Activated naive CD4-positive, alpha-beta T cell treated with anti-CD3 and anti-CD28 coated beads, Interleukin-2, amount 50 U/mL, for 24 hours (primary cell): ENCODE measurements around the gene ELP4.
"Not testable (repeated sequence)": the region's sequence is repeated elsewhere in the genome, so short reads cannot be mapped to it uniquely, and the experiment has no call there.

Experiments
- H3K27ac Mint-ChIP-seq: one replicate; pipeline ENCODE4 v1.8.0; 2021; ENCODE audit warnings: mild to moderate bottlenecking, mixed read lengths
- H3K27me3 Mint-ChIP-seq: one replicate; pipeline ENCODE4 v1.8.0; 2021; ENCODE audit warnings: mixed read lengths
- H3K36me3 Mint-ChIP-seq: one replicate; pipeline ENCODE4 v1.8.0; 2021; ENCODE audit warnings: mixed read lengths
- H3K4me1 Mint-ChIP-seq: one replicate; pipeline ENCODE4 v1.8.0; 2021; ENCODE audit warnings: mixed read lengths
- H3K4me3 Mint-ChIP-seq: one replicate; pipeline ENCODE4 v1.8.0; 2021; ENCODE audit warnings: mild to moderate bottlenecking, mixed read lengths
- H3K9me3 Mint-ChIP-seq: one replicate; pipeline ENCODE4 v1.8.0; 2021; ENCODE audit warnings: mixed read lengths

ELP4 gene, protein sequence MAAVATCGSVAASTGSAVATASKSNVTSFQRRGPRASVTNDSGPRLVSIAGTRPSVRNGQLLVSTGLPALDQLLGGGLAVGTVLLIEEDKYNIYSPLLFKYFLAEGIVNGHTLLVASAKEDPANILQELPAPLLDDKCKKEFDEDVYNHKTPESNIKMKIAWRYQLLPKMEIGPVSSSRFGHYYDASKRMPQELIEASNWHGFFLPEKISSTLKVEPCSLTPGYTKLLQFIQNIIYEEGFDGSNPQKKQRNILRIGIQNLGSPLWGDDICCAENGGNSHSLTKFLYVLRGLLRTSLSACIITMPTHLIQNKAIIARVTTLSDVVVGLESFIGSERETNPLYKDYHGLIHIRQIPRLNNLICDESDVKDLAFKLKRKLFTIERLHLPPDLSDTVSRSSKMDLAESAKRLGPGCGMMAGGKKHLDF

DNA sequence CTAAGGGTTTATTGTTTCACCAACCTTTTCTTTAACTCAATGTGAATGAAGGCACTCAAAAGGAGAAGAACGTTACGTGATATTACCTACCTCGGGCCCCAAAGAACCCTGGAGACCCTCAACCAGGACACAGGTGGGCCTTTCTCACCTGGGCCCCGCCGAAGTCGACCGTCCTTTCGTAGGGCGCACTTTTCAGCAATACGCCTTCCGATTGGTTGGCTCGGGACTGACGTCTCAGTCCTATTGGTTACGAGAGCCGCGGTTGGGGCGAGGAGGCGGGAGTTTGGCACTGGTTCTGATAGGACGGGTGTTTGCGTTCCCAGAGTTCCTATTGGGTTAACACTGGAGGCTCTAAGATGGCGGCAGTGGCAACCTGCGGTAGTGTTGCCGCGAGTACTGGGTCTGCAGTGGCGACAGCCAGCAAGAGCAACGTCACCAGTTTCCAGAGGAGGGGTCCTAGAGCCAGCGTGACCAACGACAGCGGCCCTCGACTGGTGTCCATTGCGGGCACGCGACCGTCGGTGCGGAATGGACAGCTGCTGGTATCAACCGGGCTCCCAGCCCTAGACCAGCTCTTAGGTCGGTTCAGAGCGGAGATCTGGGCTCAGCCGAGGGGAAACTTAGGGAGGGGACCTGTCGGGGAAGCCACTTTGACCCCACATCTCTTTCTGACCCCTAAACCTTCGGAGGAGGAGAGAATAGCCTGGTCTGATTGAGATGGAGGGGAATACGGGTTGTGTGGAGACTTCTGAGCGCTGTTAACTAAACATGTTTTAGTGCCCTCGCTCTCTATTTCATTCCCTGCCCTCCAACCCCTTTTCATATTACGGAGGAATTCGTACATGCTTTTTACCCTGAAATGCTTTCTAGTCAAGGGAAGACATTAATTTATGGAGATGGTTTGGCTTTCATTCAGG lies at the start of gene ELP4, which contains the start of gene IMMP1L:
TSS of gene ELP4 (plus strand) at position 339 of the 917 bp plus-strand sequence. CDS start at position 357, 18 bp downstream.
TSS of gene IMMP1L (minus strand) at position 194 of the 917 bp plus-strand sequence. CDS start 46,346 bp downstream, outside the sequence.
- peaks cover 4% of the 10 kb centered on the region for H3K36me3 Mint-ChIP-seq
- H3K4me1 Mint-ChIP-seq = peaks cover 46% of the 10 kb centered on the region
- peak within 1 kb of the TSS; percentile 98 for H3K4me3 Mint-ChIP-seq
- H3K27me3 Mint-ChIP-seq = no peaks in the 10 kb centered on the region
- H3K9me3 Mint-ChIP-seq = no peaks in the 10 kb centered on the region
- H3K27ac Mint-ChIP-seq = peak within 1 kb of the TSS; percentile 95

GRCh38 chr11:31464436-31464835 lies 45.1 kb upstream of the ELP4 start:
- peaks cover 28% of the 10 kb centered on the region for H3K36me3 Mint-ChIP-seq
- H3K27me3 Mint-ChIP-seq = no peaks in the 10 kb centered on the region
- peaks cover 14% of the 10 kb centered on the region for H3K4me1 Mint-ChIP-seq
- H3K9me3 Mint-ChIP-seq = no peaks in the 10 kb centered on the region
- H3K27ac Mint-ChIP-seq = no peak overlapping the region
- no peak overlapping the region for H3K4me3 Mint-ChIP-seq

GRCh38 chr11:31474083-31474482 lies 35.5 kb upstream of the ELP4 start:
- Mint-ChIP-seq H3K4me3 (no peak overlapping the region), H3K27ac (no peak overlapping the region), H3K4me1 (no peaks in the 10 kb centered on the region), H3K27me3 (no peaks in the 10 kb centered on the region), H3K36me3 (peaks cover 19% of the 10 kb centered on the region), H3K9me3 (peaks cover 4% of the 10 kb centered on the region)

DNA sequence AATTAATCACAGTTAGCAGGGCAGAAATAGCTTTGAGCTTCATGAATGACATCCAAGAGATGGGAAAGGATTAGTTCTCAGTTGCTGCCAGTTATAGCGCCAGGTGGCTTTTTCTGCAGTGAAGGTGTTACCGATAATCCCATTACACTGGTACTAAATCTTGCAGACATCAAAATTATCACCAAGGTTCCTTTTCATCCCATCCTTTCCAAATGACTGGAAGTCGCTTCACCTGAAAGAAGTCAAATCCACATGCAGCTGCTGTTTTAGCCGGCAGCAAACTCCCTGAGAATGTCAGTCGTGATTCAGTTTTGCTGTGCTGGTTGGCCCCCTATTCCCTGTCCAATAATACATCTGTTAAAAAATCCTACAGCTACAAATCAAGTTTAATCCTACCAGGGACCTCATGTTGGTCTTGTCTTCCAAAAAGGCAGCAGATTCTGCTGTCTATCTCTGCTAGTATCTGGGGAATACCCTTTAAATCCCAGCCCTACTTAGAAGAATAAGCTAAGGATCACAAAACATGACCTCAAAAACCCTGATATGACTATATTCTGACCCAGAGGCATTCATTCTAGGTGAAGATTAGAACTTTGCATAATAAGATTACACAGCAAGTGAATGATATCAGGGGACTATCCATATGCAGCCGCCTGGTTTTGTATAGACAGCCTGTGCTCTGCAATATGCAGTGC lies 31.9 kb upstream of the ELP4 start:
- Mint-ChIP-seq H3K4me1 (peaks cover 12% of the 10 kb centered on the region), H3K27me3 (no peaks in the 10 kb centered on the region), H3K9me3 (no peaks in the 10 kb centered on the region), H3K27ac (no peak overlapping the region), H3K4me3 (no peak overlapping the region), H3K36me3 (peaks cover 8% of the 10 kb centered on the region)

DNA sequence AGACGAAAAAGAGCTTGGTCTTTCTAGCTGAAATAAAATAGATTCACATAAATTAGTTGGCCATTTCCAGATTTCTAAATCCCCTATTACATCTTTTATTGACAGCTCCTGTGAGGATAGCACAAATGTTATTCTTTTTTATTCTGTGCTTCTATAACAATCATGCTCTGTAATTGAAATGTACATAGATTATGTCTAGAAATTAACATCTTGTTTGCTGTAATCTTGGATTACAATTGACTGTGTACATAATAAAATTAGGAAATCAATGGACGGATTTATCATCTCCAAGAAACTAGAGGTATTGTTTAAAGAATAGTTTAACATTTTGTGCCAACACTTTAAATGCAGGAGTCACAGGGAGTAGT lies 31.4 kb upstream of the ELP4 start:
- Mint-ChIP-seq H3K4me1 (peaks cover 12% of the 10 kb centered on the region), H3K27ac (no peak overlapping the region), H3K36me3 (peaks cover 8% of the 10 kb centered on the region), H3K27me3 (no peaks in the 10 kb centered on the region), H3K4me3 (no peak overlapping the region), H3K9me3 (no peaks in the 10 kb centered on the region)

GRCh38 chr11:31479066-31479465 lies 30.5 kb upstream of the ELP4 start:
- Mint-ChIP-seq H3K9me3 (no peaks in the 10 kb centered on the region), H3K36me3 (peaks cover 4% of the 10 kb centered on the region), H3K27ac (no peak overlapping the region), H3K4me1 (peaks cover 12% of the 10 kb centered on the region), H3K4me3 (no peak overlapping the region), H3K27me3 (no peaks in the 10 kb centered on the region)

- Mint-ChIP-seq H3K27me3 (no peaks in the 10 kb centered on the region), H3K4me1 (peaks cover 26% of the 10 kb centered on the region), H3K9me3 (no peaks in the 10 kb centered on the region), H3K27ac (no peak overlapping the region), H3K36me3 (peaks cover 1% of the 10 kb centered on the region), H3K4me3 (no peak overlapping the region)
Observed at GRCh38 chr11:31480930-31481329, 28.6 kb upstream of the ELP4 start.

GRCh38 chr11:31484497-31484896 lies 25.1 kb upstream of the ELP4 start:
- H3K27ac Mint-ChIP-seq = no peak overlapping the region
- peaks cover 8% of the 10 kb centered on the region for H3K36me3 Mint-ChIP-seq
- H3K4me3 Mint-ChIP-seq = no peak overlapping the region
- H3K27me3 Mint-ChIP-seq = no peaks in the 10 kb centered on the region
- peaks cover 44% of the 10 kb centered on the region for H3K4me1 Mint-ChIP-seq
- H3K9me3 Mint-ChIP-seq = no peaks in the 10 kb centered on the region

- Mint-ChIP-seq H3K27ac (no peak overlapping the region), H3K4me1 (peaks cover 56% of the 10 kb centered on the region), H3K4me3 (no peak overlapping the region), H3K9me3 (no peaks in the 10 kb centered on the region), H3K36me3 (peaks cover 22% of the 10 kb centered on the region), H3K27me3 (no peaks in the 10 kb centered on the region)
Observed at GRCh38 chr11:31487848-31488247, 21.7 kb upstream of the ELP4 start.

GRCh38 chr11:31492320-31492913 lies 17.1 kb upstream of the ELP4 start:
- peak overlapping the region; percentile 17 for H3K27ac Mint-ChIP-seq
- peak overlapping the region; percentile 33 for H3K4me3 Mint-ChIP-seq
- H3K4me1 Mint-ChIP-seq = peaks cover 58% of the 10 kb centered on the region

DNA sequence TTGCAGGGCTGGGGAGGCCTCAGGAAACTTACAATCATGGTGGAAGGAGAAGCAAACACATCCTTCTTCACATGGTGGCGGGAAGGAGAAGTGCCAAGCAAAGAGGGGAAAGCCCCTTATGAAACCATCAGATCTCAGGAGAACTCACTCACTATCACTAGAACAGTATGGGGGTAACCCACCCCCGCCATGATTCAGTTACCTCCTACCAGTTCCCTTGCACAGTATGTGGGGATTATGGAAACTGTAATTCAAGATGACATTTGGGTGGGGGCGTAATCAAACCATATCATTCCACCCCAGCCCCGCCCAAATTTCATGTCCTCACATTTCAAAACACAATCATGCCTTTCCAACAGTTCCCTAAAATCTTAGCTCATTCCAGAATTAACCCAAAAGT lies 16.3 kb upstream of the ELP4 start:
- H3K4me3 Mint-ChIP-seq = no peak overlapping the region
- H3K9me3 Mint-ChIP-seq = no peaks in the 10 kb centered on the region
- peaks cover 36% of the 10 kb centered on the region for H3K36me3 Mint-ChIP-seq
- peak overlapping the region; percentile 55 for H3K27ac Mint-ChIP-seq
- no peaks in the 10 kb centered on the region for H3K27me3 Mint-ChIP-seq
- H3K4me1 Mint-ChIP-seq = peaks cover 56% of the 10 kb centered on the region

More at GRCh38 chr11:31492320-31492913, 17.1 kb upstream of the ELP4 start:
- peaks cover 35% of the 10 kb centered on the region for H3K36me3 Mint-ChIP-seq
- no peaks in the 10 kb centered on the region for H3K9me3 Mint-ChIP-seq
- H3K27me3 Mint-ChIP-seq = no peaks in the 10 kb centered on the region

DNA sequence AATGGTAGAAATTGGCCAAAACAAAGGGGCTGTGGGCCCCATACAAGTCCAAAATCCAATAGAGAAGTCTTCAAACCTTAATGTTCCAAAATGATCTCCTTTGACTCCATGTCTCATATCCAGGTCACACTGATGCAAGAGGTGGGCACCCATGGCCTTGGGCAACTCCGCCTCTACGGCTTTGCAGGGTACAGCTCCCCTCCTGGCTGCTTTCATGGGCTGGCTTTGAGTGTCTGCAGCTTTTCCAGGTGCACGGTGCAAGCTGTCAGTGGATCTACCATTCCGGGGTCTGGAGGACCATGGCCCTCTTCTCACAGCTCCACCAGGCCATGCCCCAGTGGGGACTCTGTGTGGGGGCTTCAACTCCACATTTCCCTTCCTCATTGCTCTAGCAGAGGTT lies 15.8 kb upstream of the ELP4 start:
- not testable (repeated sequence) for H3K27ac Mint-ChIP-seq, H3K4me3 Mint-ChIP-seq, H3K9me3 Mint-ChIP-seq, H3K27me3 Mint-ChIP-seq
- peaks cover 38% of the 10 kb centered on the region for H3K36me3 Mint-ChIP-seq
- H3K4me1 Mint-ChIP-seq = peaks cover 58% of the 10 kb centered on the region

GRCh38 chr11:31499576-31500178 lies 9.9 kb upstream of the ELP4 start:
- no peaks in the 10 kb centered on the region for H3K9me3 Mint-ChIP-seq
- H3K4me1 Mint-ChIP-seq = peaks cover 52% of the 10 kb centered on the region
- no peak overlapping the region for H3K4me3 Mint-ChIP-seq
- H3K27me3 Mint-ChIP-seq = no peaks in the 10 kb centered on the region
- peaks cover 31% of the 10 kb centered on the region for H3K36me3 Mint-ChIP-seq
- H3K27ac Mint-ChIP-seq = no peak overlapping the region

DNA sequence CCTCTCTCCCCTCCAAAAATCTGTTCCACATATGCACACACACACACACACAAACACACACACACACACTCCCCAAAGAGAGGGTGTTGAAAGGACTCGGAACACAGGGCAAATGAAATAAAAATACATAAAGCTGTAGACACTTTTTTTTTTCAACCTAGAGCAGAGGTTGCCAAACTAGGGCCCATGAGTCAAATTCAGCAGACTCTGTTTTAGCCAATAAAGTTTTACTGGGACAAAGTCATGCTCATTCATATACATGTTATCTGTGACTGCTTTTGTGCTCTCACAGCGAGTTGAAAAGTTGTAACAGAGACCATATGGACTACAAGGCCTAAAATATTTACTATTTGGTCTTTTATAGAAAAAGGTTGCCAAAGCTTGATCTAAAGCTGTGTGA lies 9.0 kb upstream of the ELP4 start:
- Mint-ChIP-seq H3K27me3 (no peaks in the 10 kb centered on the region), H3K36me3 (peaks cover 26% of the 10 kb centered on the region), H3K4me3 (no peak overlapping the region), H3K4me1 (peaks cover 59% of the 10 kb centered on the region), H3K27ac (no peak overlapping the region), H3K9me3 (no peaks in the 10 kb centered on the region)

GRCh38 chr11:31509051-31509428 lies 527 bp upstream of the ELP4 start:
- Mint-ChIP-seq H3K9me3 (no peaks in the 10 kb centered on the region), H3K27ac (peak overlapping the region; percentile 95), H3K27me3 (no peaks in the 10 kb centered on the region), H3K4me1 (peaks cover 53% of the 10 kb centered on the region), H3K4me3 (peak overlapping the region; percentile 98), H3K36me3 (peaks cover 9% of the 10 kb centered on the region)
